Suprapubic skin (tissue), 4 donors: ENCODE results near the gene ADAMTS15. TPM values are rescaled to one million over a fixed set of nuclear protein-coding genes. Genes with fewer than 3 reads are reported as not detected.

ENCODE experiments used
- DNase-seq, 2 donors: peaks; one replicate each; pipeline ENCODE4 v3.0.0-alpha.2; 2019; ENCODE audit warnings: low spot score in 2 of 2
- H3K27ac ChIP-seq: fragments of 200-600 bp; sonication (generic); one replicate; pipeline ENCODE4 v1.5.1; 2019
- H3K27me3 ChIP-seq: fragments of 200-600 bp; sonication (generic); one replicate; pipeline ENCODE4 v1.5.1; 2019
- H3K36me3 ChIP-seq: fragments of 200-600 bp; sonication (generic); one replicate; pipeline ENCODE4 v1.5.1; 2019
- H3K4me1 ChIP-seq: fragments of 200-600 bp; sonication (generic); one replicate; pipeline ENCODE4 v1.5.1; 2019
- H3K4me3 ChIP-seq: fragments of 200-600 bp; sonication (generic); one replicate; pipeline ENCODE4 v1.5.1; 2019; ENCODE audit warnings: mild to moderate bottlenecking
- H3K9me3 ChIP-seq: fragments of 200-600 bp; sonication (generic); one replicate; pipeline ENCODE4 v1.5.1; 2019
- CTCF ChIP-seq, 2 donors: fragments of 200-600 bp in 1 of 2; fragments of 450-650 bp in 1 of 2; sonication (generic) in 1 of 2; IDR thresholded peaks; one replicate each; pipeline ENCODE4 v1.5.1; 2016 to 2019; ENCODE audit warnings: antibody characterized with exemption in 2 of 2, mild to moderate bottlenecking in 1 of 2, moderate library complexity in 1 of 2
- EP300 ChIP-seq: sonication (generic); formaldehyde crosslinking; IDR thresholded peaks from one replicate; pipeline ENCODE4 v1.6.1; 2017; ENCODE audit warnings: antibody characterized with exemption
- POLR2A ChIP-seq, 2 donors: fragments of 450-650 bp; IDR thresholded peaks; one replicate each; pipeline ENCODE4 v1.6.1; 2017; ENCODE audit warnings: antibody characterized with exemption in 2 of 2, mild to moderate bottlenecking in 2 of 2, moderate library complexity in 2 of 2
- POLR2AphosphoS5 ChIP-seq, 3 donors: sonication (generic); formaldehyde crosslinking; IDR thresholded peaks; one replicate each; pipeline ENCODE4 v1.6.1; 2017; ENCODE audit warnings: antibody characterized with exemption in 3 of 3
- WGBS: methylation state at CpG from one replicate; pipeline ENCODE4 v1.1.5; 2018; 5-methylcytosine and 5-hydroxymethylcytosine counted together
- total RNA-seq, 4 donors: library from RNA; depleted of rRNA; stranded (reverse); fragments of >200 nt; gene quantifications; one replicate each; pipeline ENCODE4 v1.1.0, GENCODE V29; 2016

Gene ADAMTS15
- total RNA-seq, 4 donors from 2014 or later = 3.8 to 7.2 (median 5.7) TPM

DNA sequence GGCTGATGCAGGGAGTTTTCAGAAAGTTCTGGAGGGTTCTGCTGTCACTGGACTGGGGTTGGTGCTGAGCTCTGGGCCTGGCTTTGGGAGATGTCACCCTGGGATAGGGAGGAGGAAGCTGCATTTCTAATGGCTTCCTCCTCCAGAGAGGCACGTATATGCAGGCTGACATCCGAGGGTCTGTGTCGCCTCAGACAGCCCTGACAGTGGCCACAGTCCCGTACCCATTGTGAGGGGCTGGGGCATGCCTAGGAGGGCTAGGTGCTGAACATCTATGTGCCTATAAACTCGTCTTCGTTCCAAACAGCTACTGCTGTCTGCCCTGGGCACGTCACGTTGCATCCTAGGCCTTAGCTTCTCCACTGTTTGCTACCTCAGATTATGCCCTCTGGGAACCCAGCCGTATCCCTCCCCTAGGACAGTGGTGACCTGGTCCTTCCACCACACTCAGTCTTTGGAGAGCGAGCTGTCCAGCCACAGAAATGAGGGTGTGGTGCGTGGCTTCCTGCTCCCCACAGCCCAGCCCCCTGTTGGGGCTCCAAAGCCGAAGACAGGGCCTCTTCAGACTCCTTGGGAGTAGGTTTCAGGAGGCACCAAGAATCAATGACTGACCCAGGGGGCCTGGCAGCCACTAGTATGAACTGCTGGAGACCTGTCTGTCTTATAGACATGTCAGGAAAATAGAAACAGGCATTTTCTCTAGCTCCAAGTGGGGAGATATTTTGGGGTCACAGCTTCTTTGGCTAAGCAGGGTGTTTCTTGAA is 26.4 kb downstream of the ADAMTS15 start:
- Histone ChIP-seq H3K4me3 (no peak overlapping the region), H3K4me1 (peaks cover 14% of the 10 kb centered on the region), H3K36me3 (peaks cover 23% of the 10 kb centered on the region), H3K9me3 (no peaks in the 10 kb centered on the region), H3K27me3 (no peaks in the 10 kb centered on the region), H3K27ac (no peak overlapping the region)
- no peak for DNase-seq
- TF ChIP-seq POLR2AphosphoS5 (IDR thresholded peaks at IDR 0.05) = no peak
- WGBS = 78% methylated on average over 10 of the region's 12 CpGs

DNA sequence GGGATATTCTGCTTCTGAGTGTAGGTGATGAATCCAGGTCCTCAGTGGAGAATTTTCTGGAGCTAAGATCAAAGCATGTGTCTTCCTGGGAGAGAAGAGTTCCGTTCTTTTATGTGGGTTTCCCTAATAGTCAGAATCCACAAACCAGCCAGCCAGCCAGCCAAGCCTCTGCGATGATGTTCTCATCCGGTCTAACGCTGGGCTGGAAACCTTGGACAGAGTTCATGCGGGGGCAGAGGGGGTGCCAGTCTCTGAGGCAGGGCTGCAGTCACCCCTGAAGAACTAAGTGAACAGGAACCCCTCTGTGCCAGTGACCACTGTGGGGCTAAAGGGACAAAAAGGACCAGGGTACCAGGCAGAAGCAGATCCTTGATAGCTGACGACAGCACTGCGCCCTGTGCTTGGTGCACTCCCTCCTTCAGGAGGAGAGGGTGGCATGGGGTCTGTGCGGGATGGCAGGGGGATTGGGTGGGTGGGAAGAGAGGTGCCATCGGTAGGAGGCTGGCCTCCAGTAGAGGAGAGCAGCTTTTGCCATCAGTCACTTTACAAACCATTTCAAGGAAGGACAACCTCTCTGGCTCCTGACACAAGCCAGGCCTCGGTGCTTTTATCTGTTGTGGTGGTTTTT is 27.1 kb downstream of the ADAMTS15 start:
- Histone ChIP-seq H3K4me3 (no peak overlapping the region), H3K27ac (no peak overlapping the region), H3K27me3 (no peaks in the 10 kb centered on the region), H3K36me3 (peaks cover 23% of the 10 kb centered on the region), H3K4me1 (peaks cover 14% of the 10 kb centered on the region), H3K9me3 (no peaks in the 10 kb centered on the region)
- no peak for DNase-seq
- TF ChIP-seq POLR2AphosphoS5 (IDR thresholded peaks at IDR 0.05) = no peak
- no peak for TF ChIP-seq EP300
- no peak for TF ChIP-seq POLR2A (IDR thresholded peaks at IDR 0.05)
- no peak for TF ChIP-seq CTCF (IDR thresholded peaks at IDR 0.05)
- 91% methylated on average over 10 of the region's 10 CpGs for WGBS

DNA sequence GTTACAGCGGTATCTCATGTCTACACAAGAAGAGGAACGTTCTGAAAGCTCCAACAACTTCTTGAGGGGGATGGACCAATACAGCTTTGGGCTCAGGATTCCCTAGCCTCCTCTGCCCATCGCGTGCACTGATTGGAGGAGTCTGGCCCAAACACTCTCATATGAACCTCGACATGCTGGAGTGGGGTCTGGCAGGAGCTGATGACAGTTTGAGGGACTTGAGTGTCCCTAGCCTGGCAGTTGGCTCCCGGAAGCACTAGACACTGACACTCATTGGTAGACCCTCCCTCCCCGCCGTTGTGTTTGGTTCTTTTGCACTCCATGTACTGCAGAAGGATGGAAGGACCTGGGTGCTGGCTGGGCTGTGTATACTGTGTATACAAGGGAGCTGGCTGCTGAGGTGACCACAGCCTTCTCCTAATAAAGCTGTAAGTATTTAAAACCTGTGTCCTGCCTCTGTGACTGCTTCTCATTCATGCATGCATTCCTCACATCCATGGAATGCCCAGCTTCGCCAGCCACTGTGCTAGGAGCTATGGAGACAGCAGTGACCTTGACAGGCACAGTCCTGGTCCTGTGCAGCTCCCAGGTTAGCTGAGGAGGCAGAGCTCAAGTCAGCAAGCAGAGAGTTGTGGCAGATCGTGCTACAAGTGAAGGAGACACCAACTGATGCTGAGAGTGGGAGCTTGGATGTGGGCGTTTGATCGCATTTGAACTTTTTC is 27.9 kb downstream of the ADAMTS15 start:
- H3K4me1 ChIP-seq = peaks cover 14% of the 10 kb centered on the region
- peaks cover 17% of the 10 kb centered on the region for H3K36me3 ChIP-seq
- no peak overlapping the region for H3K27ac ChIP-seq
- DNase-seq = no peak
- H3K9me3 ChIP-seq = no peaks in the 10 kb centered on the region
- 88% methylated on average over 12 of the region's 12 CpGs for WGBS
- H3K4me3 ChIP-seq = no peak overlapping the region
- no peaks in the 10 kb centered on the region for H3K27me3 ChIP-seq
- TF ChIP-seq POLR2AphosphoS5 (IDR thresholded peaks at IDR 0.05) (no peak), CTCF (IDR thresholded peaks at IDR 0.05) (no peak), POLR2A (IDR thresholded peaks at IDR 0.05) (no peak), EP300 (no peak)

DNA sequence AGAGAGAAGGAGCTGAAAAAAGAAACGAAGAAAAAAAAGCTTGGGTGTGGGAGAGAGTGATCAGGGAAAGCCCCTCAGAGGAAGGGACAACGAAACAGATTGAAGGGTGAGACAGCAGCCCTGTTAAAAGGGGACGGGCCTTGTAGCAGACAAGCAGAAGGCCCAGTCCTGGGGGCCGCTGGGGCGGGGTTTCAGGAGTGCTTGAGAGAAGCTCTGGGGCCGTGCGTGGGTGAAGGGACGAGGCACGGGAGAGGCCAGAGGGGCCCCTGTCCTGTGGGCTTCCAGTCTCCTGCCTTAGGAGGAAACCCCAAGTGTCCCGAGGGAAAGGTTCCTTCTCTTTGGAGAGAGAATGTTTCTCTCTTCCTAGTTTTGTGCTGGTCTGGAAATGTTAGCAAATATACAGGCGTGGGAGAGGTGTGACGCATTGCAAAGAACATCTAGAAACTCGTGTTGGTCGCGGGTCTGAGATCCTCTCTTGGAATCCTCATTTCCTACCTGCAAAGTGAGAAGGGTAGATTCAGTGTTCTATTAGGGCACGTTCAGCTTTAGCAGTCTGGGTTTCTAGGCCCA is 28.6 kb downstream of the ADAMTS15 start:
- TF ChIP-seq EP300 (no peak), POLR2AphosphoS5 (IDR thresholded peaks at IDR 0.05) (no peak), POLR2A (IDR thresholded peaks at IDR 0.05) (no peak), CTCF (IDR thresholded peaks at IDR 0.05) (no peak)
- H3K36me3 ChIP-seq = peaks cover 15% of the 10 kb centered on the region
- peak overlapping the region; percentile 2 for H3K27ac ChIP-seq
- peaks cover 14% of the 10 kb centered on the region for H3K4me1 ChIP-seq
- no peak for DNase-seq
- no peaks in the 10 kb centered on the region for H3K9me3 ChIP-seq
- no peaks in the 10 kb centered on the region for H3K27me3 ChIP-seq
- H3K4me3 ChIP-seq = no peak overlapping the region
- 84% methylated on average over 16 of the region's 16 CpGs for WGBS

DNA sequence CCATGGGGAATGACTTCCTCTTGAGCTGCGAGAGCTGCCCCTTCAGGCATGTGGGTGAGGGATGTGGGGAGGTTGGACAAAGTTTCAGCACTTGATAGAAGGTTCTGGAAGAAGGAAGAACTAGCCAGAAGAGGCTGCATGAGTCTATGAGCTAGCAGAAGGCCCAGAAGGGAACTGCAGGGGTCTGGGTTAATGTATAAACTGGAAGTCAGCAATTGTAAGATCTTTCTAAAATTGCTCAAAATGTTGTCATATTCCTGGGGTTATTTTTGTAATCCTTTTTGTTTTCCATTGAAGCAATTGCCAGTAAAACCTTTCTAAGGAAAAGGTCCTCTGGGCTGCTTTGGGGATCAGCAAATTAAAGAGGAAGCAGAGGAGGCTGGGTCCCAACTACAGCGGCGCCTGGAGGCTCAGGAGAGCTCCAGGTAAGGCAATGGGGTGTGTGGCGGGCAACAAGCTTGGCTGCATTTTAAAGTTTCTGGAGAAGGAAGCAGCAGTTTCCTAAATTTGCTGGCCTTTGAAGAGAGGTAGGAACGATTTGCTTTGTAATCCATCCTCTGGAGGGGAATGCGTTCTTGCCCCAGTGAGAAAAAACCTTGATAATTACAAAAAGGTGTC is 29.2 kb downstream of the ADAMTS15 start:
- TF ChIP-seq POLR2AphosphoS5 (IDR thresholded peaks at IDR 0.05) = no peak
- TF ChIP-seq POLR2A (IDR thresholded peaks at IDR 0.05) = no peak
- no peak for TF ChIP-seq CTCF (IDR thresholded peaks at IDR 0.05)
- TF ChIP-seq EP300 = no peak
- whole genome bisulfite sequencing = 46% methylated on average over 6 of the region's 6 CpGs
- Histone ChIP-seq H3K4me3 (no peak overlapping the region), H3K27ac (peak overlapping the region; percentile 51), H3K4me1 (peaks cover 14% of the 10 kb centered on the region), H3K27me3 (no peaks in the 10 kb centered on the region), H3K9me3 (no peaks in the 10 kb centered on the region), H3K36me3 (peaks cover 10% of the 10 kb centered on the region)
- no peak for DNase-seq
